ENCODE measurements around the gene ACOX3.

ACOX3 gene

DNA sequence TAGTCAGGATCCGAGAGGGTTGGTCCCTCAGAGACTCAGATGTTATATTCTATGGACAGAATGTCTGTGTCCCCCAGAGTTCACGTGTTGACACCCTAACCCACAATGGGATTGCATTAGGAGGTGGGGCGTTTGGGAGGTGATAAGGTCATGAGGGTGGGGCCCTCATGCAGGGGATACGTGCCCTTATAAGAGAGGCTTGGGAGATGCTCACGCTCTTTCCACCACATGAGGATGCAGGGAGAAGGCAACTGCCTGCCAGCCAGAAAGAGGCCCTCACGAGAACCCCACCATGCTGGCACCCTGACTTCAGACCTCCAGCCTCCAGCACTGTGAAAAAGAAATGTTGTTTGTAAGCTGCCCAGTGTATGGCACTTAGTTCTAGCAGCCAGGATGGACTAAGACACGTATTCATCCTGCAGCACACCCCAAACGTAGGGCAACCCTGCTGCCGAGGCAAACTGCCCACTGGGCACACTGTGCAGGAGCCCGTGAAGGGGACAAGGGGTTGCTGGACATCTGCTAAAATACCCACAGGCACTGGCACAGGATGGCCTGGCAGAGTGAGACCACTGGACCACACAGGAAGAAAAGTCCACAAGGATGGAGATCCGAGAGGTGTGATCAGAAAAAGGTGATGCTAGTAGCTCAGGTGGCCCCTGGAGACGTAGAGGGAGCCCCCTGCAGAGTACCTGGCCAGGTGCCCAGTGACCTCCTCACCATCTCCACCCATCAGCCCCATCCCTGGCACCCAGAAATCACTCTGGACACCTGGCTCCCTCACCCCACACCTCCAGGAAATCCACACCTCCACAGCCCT lies 108.3 kb downstream of the ACOX3 start:
- TF ChIP-seq, protein P1, sequence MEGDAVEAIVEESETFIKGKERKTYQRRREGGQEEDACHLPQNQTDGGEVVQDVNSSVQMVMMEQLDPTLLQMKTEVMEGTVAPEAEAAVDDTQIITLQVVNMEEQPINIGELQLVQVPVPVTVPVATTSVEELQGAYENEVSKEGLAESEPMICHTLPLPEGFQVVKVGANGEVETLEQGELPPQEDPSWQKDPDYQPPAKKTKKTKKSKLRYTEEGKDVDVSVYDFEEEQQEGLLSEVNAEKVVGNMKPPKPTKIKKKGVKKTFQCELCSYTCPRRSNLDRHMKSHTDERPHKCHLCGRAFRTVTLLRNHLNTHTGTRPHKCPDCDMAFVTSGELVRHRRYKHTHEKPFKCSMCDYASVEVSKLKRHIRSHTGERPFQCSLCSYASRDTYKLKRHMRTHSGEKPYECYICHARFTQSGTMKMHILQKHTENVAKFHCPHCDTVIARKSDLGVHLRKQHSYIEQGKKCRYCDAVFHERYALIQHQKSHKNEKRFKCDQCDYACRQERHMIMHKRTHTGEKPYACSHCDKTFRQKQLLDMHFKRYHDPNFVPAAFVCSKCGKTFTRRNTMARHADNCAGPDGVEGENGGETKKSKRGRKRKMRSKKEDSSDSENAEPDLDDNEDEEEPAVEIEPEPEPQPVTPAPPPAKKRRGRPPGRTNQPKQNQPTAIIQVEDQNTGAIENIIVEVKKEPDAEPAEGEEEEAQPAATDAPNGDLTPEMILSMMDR (IDR thresholded peaks at IDR 0.05; ENCODE audit: extremely low read depth, insufficient read depth, missing control alignments) = no peak
- no peak for DNase-seq (ENCODE audit: low spot score)
- in situ Hi-C loops (cut with MboI; ENCODE audit: low pct_unique_long_range_greater_than_20kb, low sequenced_read_pairs, unreplicated experiment) = no loop called here

DNA sequence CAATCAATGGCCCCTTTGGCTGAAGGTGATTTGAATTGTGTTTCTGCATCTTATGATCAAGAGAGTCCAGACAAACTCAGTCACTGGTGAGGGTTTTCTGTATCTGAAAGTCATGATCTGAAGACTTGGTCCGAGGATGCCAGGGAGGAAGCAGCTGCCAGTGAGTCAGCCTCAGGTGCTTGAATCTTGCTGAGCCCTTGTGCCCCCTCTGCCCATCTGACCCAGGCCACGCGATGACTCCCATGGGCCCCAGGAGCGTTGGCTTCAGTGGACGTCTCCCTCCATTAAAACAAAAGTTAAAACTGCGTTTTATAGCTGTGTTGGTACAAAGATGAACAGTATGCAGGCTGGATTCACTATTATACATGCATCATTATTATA lies 109.0 kb downstream of the ACOX3 start:
- DNase-seq (ENCODE audit: low spot score) = no peak
- in situ Hi-C loops (cut with MboI; ENCODE audit: low pct_unique_long_range_greater_than_20kb, low sequenced_read_pairs, unreplicated experiment) = no loop called here
- TF ChIP-seq, protein P1 (IDR thresholded peaks at IDR 0.05; ENCODE audit: extremely low read depth, insufficient read depth, missing control alignments) = no peak

DNA sequence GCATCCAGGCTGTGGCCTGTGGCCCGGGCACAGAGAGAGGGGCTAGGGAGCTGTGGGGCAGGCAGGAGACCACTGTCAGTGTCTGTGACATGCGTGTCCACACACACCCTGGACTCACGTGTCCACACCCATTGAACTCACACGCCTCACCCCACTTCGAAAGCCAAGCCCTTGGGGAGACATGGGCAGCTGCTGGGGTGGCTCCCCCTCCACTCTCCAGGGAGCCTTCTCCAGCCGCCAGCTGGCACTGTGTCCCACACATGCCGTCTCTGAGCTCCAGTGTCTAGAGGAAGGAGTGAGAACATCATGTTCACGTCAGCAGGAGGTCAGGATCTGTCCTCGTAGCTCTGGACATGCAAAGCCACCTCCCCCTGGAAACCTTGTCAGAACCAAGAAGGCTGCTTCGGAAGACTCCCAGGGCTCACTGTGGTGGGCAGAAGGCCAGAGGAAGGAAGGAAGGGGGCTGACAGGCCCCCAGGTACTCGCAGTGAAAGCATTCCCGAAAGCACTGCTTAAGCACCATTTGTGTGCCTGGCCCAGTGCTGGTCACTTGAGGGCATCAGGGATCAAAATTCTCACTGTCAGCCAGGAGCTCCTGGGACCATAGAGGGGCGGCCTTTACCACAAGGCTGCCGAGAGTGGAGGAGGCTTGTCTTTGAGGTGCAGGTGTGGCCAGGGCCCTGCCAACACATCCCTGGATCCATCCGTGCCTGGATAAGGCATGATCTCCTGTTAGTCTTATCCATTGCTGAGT lies 109.5 kb downstream of the ACOX3 start:
- TF ChIP-seq, protein P1 (IDR thresholded peaks at IDR 0.05; ENCODE audit: extremely low read depth, insufficient read depth, missing control alignments) = no peak
- in situ Hi-C loops (cut with MboI; ENCODE audit: low pct_unique_long_range_greater_than_20kb, low sequenced_read_pairs, unreplicated experiment) = no loop called here
- no peak for DNase-seq (ENCODE audit: low spot score)

DNA sequence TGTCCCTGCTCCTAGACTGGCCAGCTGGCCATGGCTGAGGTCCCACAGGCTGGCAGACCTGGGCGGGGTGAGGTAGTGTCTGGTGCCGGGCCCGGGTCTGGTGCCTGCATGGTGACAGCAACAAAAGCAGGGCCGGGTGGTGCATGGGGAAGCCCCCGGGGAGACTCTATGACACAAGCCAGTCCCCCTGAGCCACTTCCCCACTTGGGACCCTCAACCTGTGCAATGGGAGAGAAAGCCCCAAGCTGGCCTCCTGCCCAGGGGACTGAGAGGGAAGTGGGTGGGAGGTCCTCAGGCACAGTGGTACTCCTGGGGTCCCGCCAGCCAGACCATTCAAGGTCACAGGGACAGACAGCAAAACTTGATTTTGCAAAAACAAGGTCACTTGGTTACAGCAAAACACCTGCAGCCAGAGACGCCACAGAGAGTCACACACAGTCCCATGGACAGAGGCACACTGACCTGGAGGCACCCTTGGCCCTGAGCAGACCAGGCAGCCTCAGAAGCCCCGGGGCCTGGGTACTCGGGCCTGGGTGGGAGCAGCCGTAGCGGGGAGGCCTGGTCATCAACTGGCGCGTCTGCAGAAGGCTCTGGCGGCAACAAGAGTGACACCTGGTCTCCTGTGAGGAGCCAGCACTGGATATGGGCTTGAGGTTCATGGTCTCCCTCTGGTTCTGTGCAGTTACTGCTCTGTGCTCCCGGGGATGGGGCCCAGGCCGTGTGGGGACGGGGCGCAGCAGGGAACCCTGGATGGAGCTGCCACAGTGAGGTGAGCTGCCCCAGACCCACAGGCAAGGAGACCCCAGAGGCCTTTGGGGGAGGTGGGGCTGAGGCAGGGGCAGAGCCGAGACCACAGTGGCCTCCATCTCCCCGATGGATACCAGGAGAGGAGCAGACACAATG lies 110.4 kb downstream of the ACOX3 start:
- no peak for DNase-seq (ENCODE audit: low spot score)
- in situ Hi-C loops (cut with MboI; ENCODE audit: low pct_unique_long_range_greater_than_20kb, low sequenced_read_pairs, unreplicated experiment) = no loop called here
- TF ChIP-seq, protein P1 (IDR thresholded peaks at IDR 0.05; ENCODE audit: extremely low read depth, insufficient read depth, missing control alignments) = no peak

DNA sequence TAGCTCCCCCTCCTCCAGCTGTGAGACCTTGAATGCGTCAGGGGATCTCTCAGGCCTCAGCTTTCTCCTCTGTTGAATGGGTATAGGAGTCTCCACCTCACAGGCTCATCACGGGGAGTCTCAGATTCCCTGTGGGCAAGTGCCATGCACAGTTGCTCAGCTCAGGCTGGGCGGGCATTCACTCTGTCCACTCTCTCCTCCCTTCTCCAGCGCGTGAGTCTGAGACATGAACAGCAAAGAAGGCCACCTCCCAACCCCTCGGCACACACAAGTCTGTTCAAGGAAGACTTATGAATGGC lies 111.0 kb downstream of the ACOX3 start:
- TF ChIP-seq, protein P1 (IDR thresholded peaks at IDR 0.05; ENCODE audit: extremely low read depth, insufficient read depth, missing control alignments) = no peak
- no peak for DNase-seq (ENCODE audit: low spot score)
- in situ Hi-C loops (cut with MboI; ENCODE audit: low pct_unique_long_range_greater_than_20kb, low sequenced_read_pairs, unreplicated experiment) = no loop called here

DNA sequence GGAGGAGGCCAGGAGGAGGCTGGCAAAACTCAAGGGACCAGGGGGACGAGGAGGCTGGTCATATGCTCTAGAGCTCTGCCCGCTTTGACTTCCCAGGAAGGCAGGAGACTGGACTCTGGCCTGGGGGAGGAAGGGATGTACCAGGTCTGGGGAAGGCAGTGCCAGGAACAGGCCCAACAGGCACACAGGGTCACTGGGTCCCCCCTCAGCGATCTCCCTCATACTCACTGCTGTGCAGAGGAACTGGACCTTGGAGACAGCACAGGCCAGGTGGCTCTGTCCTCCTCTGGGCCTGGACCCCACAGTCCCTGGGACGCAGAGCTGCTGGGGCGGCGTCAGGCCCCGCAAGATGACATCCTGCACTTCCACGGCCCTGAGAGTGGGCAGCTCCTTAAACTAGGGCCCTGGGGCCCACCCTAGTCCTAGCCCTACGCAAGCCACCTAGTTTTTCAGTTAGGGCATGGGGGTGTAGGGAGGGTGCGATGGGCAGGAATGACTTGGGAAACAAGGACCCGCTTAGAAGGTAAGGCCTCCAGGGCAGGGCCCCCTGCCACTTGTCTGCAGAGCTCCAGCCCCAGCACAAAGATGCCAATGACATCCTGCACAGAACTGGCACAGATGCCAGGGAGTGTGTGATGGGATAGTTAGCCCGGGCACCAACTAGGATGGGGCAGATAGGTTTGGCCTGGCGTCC lies 111.5 kb downstream of the ACOX3 start:
- DNase-seq (ENCODE audit: low spot score) = no peak
- in situ Hi-C loops (cut with MboI; ENCODE audit: low pct_unique_long_range_greater_than_20kb, low sequenced_read_pairs, unreplicated experiment) = no loop called here
- TF ChIP-seq, protein P1 (IDR thresholded peaks at IDR 0.05; ENCODE audit: extremely low read depth, insufficient read depth, missing control alignments) = no peak

Data from GM13977 (cell line).